ENCODE results near the gene FAM177A1.

FAM177A1 gene

GRCh38 chr14:35044939-35045797, 904 bp upstream of the FAM177A1 start:
- H3K4me2 ChIP-seq, result peak overlapping the region; percentile 91
- H2AFZ ChIP-seq (ENCODE audit: low read depth), result peak overlapping the region; percentile 93
- no peaks in the 10 kb centered on the region for H3K27me3 ChIP-seq (ENCODE audit: insufficient read depth, low read depth)
- peak overlapping the region; percentile 84 for H3K27ac ChIP-seq
- H4K20me1 ChIP-seq (ENCODE audit: insufficient read depth), result no peaks in the 10 kb centered on the region
- H3K9ac ChIP-seq, result peak overlapping the region; percentile 77; the same call in 1 of the 2 replicates
- TF ChIP-seq, protein P1, sequence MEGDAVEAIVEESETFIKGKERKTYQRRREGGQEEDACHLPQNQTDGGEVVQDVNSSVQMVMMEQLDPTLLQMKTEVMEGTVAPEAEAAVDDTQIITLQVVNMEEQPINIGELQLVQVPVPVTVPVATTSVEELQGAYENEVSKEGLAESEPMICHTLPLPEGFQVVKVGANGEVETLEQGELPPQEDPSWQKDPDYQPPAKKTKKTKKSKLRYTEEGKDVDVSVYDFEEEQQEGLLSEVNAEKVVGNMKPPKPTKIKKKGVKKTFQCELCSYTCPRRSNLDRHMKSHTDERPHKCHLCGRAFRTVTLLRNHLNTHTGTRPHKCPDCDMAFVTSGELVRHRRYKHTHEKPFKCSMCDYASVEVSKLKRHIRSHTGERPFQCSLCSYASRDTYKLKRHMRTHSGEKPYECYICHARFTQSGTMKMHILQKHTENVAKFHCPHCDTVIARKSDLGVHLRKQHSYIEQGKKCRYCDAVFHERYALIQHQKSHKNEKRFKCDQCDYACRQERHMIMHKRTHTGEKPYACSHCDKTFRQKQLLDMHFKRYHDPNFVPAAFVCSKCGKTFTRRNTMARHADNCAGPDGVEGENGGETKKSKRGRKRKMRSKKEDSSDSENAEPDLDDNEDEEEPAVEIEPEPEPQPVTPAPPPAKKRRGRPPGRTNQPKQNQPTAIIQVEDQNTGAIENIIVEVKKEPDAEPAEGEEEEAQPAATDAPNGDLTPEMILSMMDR (conservative IDR thresholded peaks at IDR 0.05; ENCODE audit: low read depth, low read length), result no peak
- peaks cover 18% of the 10 kb centered on the region for H3K4me1 ChIP-seq (ENCODE audit: low read depth, poor library complexity, severe bottlenecking)
- no peak overlapping the region for H3K4me3 ChIP-seq (IDR thresholded peaks at IDR 0.05; ENCODE audit: insufficient read depth, low read depth, low read length)
- H3K36me3 ChIP-seq (ENCODE audit: insufficient read depth), result no peaks in the 10 kb centered on the region
- H3K79me2 ChIP-seq (ENCODE audit: insufficient read depth, low read depth), result no peaks in the 10 kb centered on the region

GRCh38 chr14:35045798-35046047, 349 bp upstream of the FAM177A1 start:
- Histone ChIP-seq H3K27me3 (ENCODE audit: insufficient read depth, low read depth) (no peaks in the 10 kb centered on the region), H3K4me3 (IDR thresholded peaks at IDR 0.05; ENCODE audit: insufficient read depth, low read depth, low read length) (no peak overlapping the region), H3K4me1 (ENCODE audit: low read depth, poor library complexity, severe bottlenecking) (peaks cover 20% of the 10 kb centered on the region), H2AFZ (ENCODE audit: low read depth) (peak overlapping the region; percentile 93), H3K79me2 (ENCODE audit: insufficient read depth, low read depth) (no peaks in the 10 kb centered on the region), H3K4me2 (peak overlapping the region; percentile 91), H3K27ac (peak overlapping the region; percentile 84), H3K36me3 (ENCODE audit: insufficient read depth) (no peaks in the 10 kb centered on the region), H4K20me1 (ENCODE audit: insufficient read depth) (no peaks in the 10 kb centered on the region), H3K9ac (peak overlapping the region; percentile 77)
- TF ChIP-seq, protein P1 (conservative IDR thresholded peaks at IDR 0.05; ENCODE audit: low read depth, low read length), result no peak

DNA sequence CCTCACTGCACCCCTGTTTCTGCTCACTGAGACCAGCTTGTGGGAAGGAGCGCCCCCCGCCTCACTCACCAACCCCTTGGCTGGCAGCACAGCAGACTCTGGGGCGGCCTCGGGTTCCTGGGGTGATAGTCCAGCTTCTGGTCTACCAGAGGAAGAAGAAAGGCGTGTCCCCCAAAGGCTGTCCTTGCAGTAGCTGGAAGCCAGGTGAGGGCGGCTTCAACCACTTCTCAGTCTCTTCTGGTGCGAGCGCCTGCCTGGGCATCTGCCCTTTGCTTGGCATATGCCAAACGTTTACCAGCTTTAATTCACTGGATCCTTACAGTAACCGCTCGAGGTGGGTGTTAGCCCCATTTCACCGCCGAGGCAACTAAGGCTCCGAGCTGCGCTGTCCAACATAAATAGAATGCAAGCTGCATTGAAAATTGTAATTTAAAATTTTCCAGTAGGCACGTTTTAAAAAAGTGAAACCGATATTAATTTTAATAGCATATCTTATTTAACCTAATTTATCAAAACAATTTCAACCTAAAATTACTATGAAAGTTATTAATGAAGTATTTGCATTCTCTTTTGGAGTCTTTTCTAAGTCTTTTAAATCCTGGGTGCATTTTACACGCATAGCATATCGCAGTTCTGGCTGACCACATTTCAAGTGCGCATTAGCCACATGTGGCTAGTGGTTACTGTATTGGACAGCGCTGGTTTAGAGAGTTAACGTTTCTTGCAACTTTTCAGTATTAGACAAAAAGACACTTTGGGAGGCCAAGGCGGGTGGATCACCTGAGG, 872 bp downstream of the FAM177A1 start:
- Histone ChIP-seq H3K36me3 (ENCODE audit: insufficient read depth) (no peaks in the 10 kb centered on the region), H3K4me1 (ENCODE audit: low read depth, poor library complexity, severe bottlenecking) (peaks cover 22% of the 10 kb centered on the region), H3K9ac (peak overlapping the region; percentile 59; the same call in 1 of the 2 replicates), H3K4me3 (IDR thresholded peaks at IDR 0.05; ENCODE audit: insufficient read depth, low read depth, low read length) (no peak overlapping the region), H3K4me2 (peak overlapping the region; percentile 59), H3K27ac (peak overlapping the region; percentile 84), H4K20me1 (ENCODE audit: insufficient read depth) (no peaks in the 10 kb centered on the region), H3K79me2 (ENCODE audit: insufficient read depth, low read depth) (no peaks in the 10 kb centered on the region), H3K27me3 (ENCODE audit: insufficient read depth, low read depth) (no peaks in the 10 kb centered on the region), H2AFZ (ENCODE audit: low read depth) (peak overlapping the region; percentile 78)
- TF ChIP-seq, protein P1 (conservative IDR thresholded peaks at IDR 0.05; ENCODE audit: low read depth, low read length), result no peak

GRCh38 chr14:35047976-35048513, 2.0 kb downstream of the FAM177A1 start:
- Histone ChIP-seq H4K20me1 (ENCODE audit: insufficient read depth) (no peaks in the 10 kb centered on the region), H3K9ac (no peak overlapping the region), H2AFZ (ENCODE audit: low read depth) (no peak overlapping the region), H3K4me3 (IDR thresholded peaks at IDR 0.05; ENCODE audit: insufficient read depth, low read depth, low read length) (no peak overlapping the region), H3K36me3 (ENCODE audit: insufficient read depth) (no peaks in the 10 kb centered on the region), H3K4me2 (peak overlapping the region; percentile 59), H3K27ac (no peak overlapping the region), H3K4me1 (ENCODE audit: low read depth, poor library complexity, severe bottlenecking) (peaks cover 22% of the 10 kb centered on the region), H3K79me2 (ENCODE audit: insufficient read depth, low read depth) (no peaks in the 10 kb centered on the region), H3K27me3 (ENCODE audit: insufficient read depth, low read depth) (no peaks in the 10 kb centered on the region)
- TF ChIP-seq, protein P1 (conservative IDR thresholded peaks at IDR 0.05; ENCODE audit: low read depth, low read length), result no peak
